A549 (cell line): ENCODE results near the gene NOL3.

Source experiments
- CTCF ChIP-seq: fragments of >200 bp; sonication (Bioruptor Twin); formaldehyde crosslinking; IDR thresholded peaks from 3 replicates; pipeline ENCODE4 v1.5.1; 2016
- RCOR1 ChIP-seq: fragments of 150-350 bp; IDR thresholded peaks from 2 replicates; pipeline ENCODE4 v1.6.1; 2014; ENCODE audit warnings: antibody characterized with exemption, low read length, low read depth

- TF ChIP-seq CTCF, result no peak
- no peak for TF ChIP-seq RCOR1
Measured at GRCh38 chr16:67208154-67208896, 38.0 kb downstream of the NOL3 start.
